GM23338 (cell line): ENCODE data around the gene C17orf114.

ENCODE experiments used
- ATAC-seq: fragments of 200-7000 bp; cut with Tn5 transposase; 3 replicates; pipeline ENCODE4 v1.9.1; 2020
- DNase-seq: peaks from one replicate; pipeline ENCODE4 v3.0.0-alpha.2; 2015; ENCODE audit warnings: low spot score
- H2AFZ ChIP-seq: fragments of 200-600 bp; sonication (generic); 2 replicates; pipeline ENCODE4 v1.8.0; 2016; ENCODE audit warnings: antibody characterized with exemption, mild to moderate bottlenecking, moderate library complexity
- H3F3A ChIP-seq: fragments of 200-600 bp; sonication (generic); replicated peaks from 2 replicates; pipeline ENCODE4 v1.8.0; 2017; ENCODE audit warnings: antibody characterized with exemption, mixed run types, low read depth
- H3K27ac ChIP-seq: fragments of 200-600 bp; sonication (generic); 2 replicates; pipeline ENCODE4 v1.6.1; 2016; ENCODE audit warnings: low read depth
- H3K27me3 ChIP-seq: fragments of 200-600 bp; sonication (generic); 2 replicates; pipeline ENCODE4 v1.8.0; 2016; ENCODE audit warnings: mild to moderate bottlenecking, mixed run types, moderate library complexity; ENCODE audit not compliant: insufficient read depth
- H3K36me3 ChIP-seq: fragments of 200-600 bp; sonication (generic); 2 replicates; pipeline ENCODE4 v1.8.0; 2016; ENCODE audit warnings: mild to moderate bottlenecking; ENCODE audit not compliant: insufficient read depth
- H3K4me1 ChIP-seq: fragments of 200-600 bp; sonication (generic); 2 replicates; pipeline ENCODE4 v1.8.0; 2016; ENCODE audit warnings: mild to moderate bottlenecking, moderate library complexity; ENCODE audit not compliant: insufficient read depth
- H3K4me2 ChIP-seq: fragments of 200-600 bp; sonication (generic); 2 replicates; pipeline ENCODE4 v1.7.1; 2017; ENCODE audit warnings: mixed run types
- H3K4me3 ChIP-seq: fragments of 200-600 bp; sonication (generic); 2 replicates; pipeline ENCODE4 v1.6.1; 2016; ENCODE audit warnings: mixed run types
- H3K79me2 ChIP-seq: fragments of 200-600 bp; sonication (generic); replicated peaks from 2 replicates; pipeline ENCODE4 v1.8.0; 2017; ENCODE audit warnings: mild to moderate bottlenecking; ENCODE audit not compliant: insufficient read depth
- H3K9me2 ChIP-seq: fragments of 200-600 bp; sonication (generic); 2 replicates; pipeline ENCODE4 v1.8.0; 2017; ENCODE audit not compliant: insufficient read depth
- H4K20me1 ChIP-seq: fragments of 200-600 bp; sonication (generic); replicated peaks from 2 replicates; pipeline ENCODE4 v1.8.0; 2017; ENCODE audit warnings: mild to moderate bottlenecking; ENCODE audit not compliant: insufficient read depth
- H3K27ac Mint-ChIP-seq: 2 replicates; pipeline ENCODE4 v1.8.0; 2020; ENCODE audit warnings: inconsistent platforms, mild to moderate bottlenecking, moderate library complexity, mixed read lengths
- H3K27me3 Mint-ChIP-seq: 3 replicates; pipeline ENCODE4 v1.8.0; 2022; ENCODE audit warnings: low read depth, mild to moderate bottlenecking, moderate library complexity, mixed read lengths, inconsistent platforms; ENCODE audit not compliant: insufficient read depth, poor library complexity
- H3K36me3 Mint-ChIP-seq: 3 replicates; pipeline ENCODE4 v1.8.0; 2021; ENCODE audit warnings: low read depth, mild to moderate bottlenecking, inconsistent platforms, moderate library complexity, mixed read lengths
- H3K4me1 Mint-ChIP-seq: 3 replicates; pipeline ENCODE4 v1.8.0; 2020; ENCODE audit warnings: mild to moderate bottlenecking, inconsistent platforms, mixed read lengths
- H3K4me3 Mint-ChIP-seq: 3 replicates; pipeline ENCODE4 v1.8.0; 2021; ENCODE audit warnings: moderate library complexity, mild to moderate bottlenecking, inconsistent platforms, mixed read lengths
- H3K9me3 Mint-ChIP-seq: 3 replicates; pipeline ENCODE4 v1.8.0; 2020; ENCODE audit warnings: moderate library complexity, mild to moderate bottlenecking, inconsistent platforms, mixed read lengths
- CREB1 ChIP-seq: fragments of 250-450 bp; sonication (Bioruptor Pico); IDR thresholded peaks from 2 replicates; pipeline ENCODE4 v1.5.0; 2020; ENCODE audit warnings: low read depth, mild to moderate bottlenecking, moderate library complexity
- EZH2 ChIP-seq: fragments of 200-600 bp; sonication (generic); IDR thresholded peaks from one replicate; pipeline ENCODE4 v1.8.0; 2017; ENCODE audit warnings: antibody characterized with exemption, mild to moderate bottlenecking, low read depth; ENCODE audit not compliant: unreplicated experiment
- EZH2phosphoT487 ChIP-seq: fragments of 200-600 bp; sonication (generic); IDR thresholded peaks from one replicate; pipeline ENCODE4 v1.8.1; 2018; ENCODE audit warnings: antibody characterized with exemption; ENCODE audit not compliant: unreplicated experiment
- JUNB ChIP-seq: IDR thresholded peaks from one replicate; pipeline ENCODE4 v1.6.1; 2016; ENCODE audit warnings: antibody characterized with exemption; ENCODE audit not compliant: unreplicated experiment
- NANOG ChIP-seq: IDR thresholded peaks from 2 replicates; pipeline ENCODE4 v1.6.1; 2016; ENCODE audit warnings: antibody characterized with exemption, borderline replicate concordance
- POLR2AphosphoS5 ChIP-seq: IDR thresholded peaks from 2 replicates; pipeline ENCODE4 v1.6.1; 2016; ENCODE audit warnings: antibody characterized with exemption, low read depth
- REST ChIP-seq: IDR thresholded peaks from one replicate; pipeline ENCODE4 v1.6.1; 2018; ENCODE audit warnings: antibody characterized with exemption; ENCODE audit not compliant: unreplicated experiment
- STAT1 ChIP-seq: IDR thresholded peaks from one replicate; pipeline ENCODE4 v1.6.1; 2016; ENCODE audit warnings: antibody characterized with exemption; ENCODE audit not compliant: unreplicated experiment
- ZNF114 ChIP-seq: fragments of 250-450 bp; sonication (Bioruptor Pico); IDR thresholded peaks from 2 replicates; pipeline ENCODE4 v1.5.0; 2020; ENCODE audit warnings: mild to moderate bottlenecking, moderate library complexity
- ZNF331 ChIP-seq: fragments of 250-450 bp; sonication (Bioruptor Pico); IDR thresholded peaks from 2 replicates; pipeline ENCODE4 v1.5.0; 2020; ENCODE audit warnings: low read depth, mild to moderate bottlenecking, moderate library complexity
- TF ChIP-seq, protein P1 (sequence below): fragments of 250-450 bp; sonication (Bioruptor Pico); IDR thresholded peaks from 2 replicates; pipeline ENCODE4 v1.5.0; 2020; ENCODE audit warnings: mild to moderate bottlenecking, moderate library complexity
- TF ChIP-seq, protein P2 (sequence below), 2 experiments: fragments of 200-600 bp in 1 of 2; sonication (generic) in 1 of 2; conservative IDR thresholded peaks; 2 replicates each; pipeline versions ENCODE4 v1.5.1 to v1.6.1; 2016 to 2017; ENCODE audit warnings: antibody characterized with exemption in 2 of 2, low read depth in 2 of 2, mild to moderate bottlenecking in 2 of 2, moderate library complexity in 1 of 2
- TF ChIP-seq, protein P3 (sequence below): IDR thresholded peaks from 2 replicates; pipeline ENCODE4 v1.6.1; 2016; ENCODE audit warnings: antibody characterized with exemption

C17orf114 gene

GRCh38 chr17:4810696-4811290 is 8.7 kb upstream of the C17orf114 start:
- H3K4me3 Mint-ChIP-seq = no peak overlapping the region; the same call in 2 of the 3 replicates

More at GRCh38 chr17:4810696-4811290, 8.7 kb upstream of the C17orf114 start:
- ATAC-seq (no peak), DNase-seq (no peak)
- peaks cover 6% of the 10 kb centered on the region for H3K4me1 ChIP-seq
- TF ChIP-seq ZNF114 (no peak), EZH2 (no peak), ZNF331 (CRISPR knock-in tag) (no peak), POLR2AphosphoS5 (no peak), CREB1 (CRISPR knock-in tag) (no peak), STAT1 (no peak), EZH2phosphoT487 (no peak), JUNB (no peak), NANOG (no peak), REST (no peak)
- TF ChIP-seq, protein P1, sequence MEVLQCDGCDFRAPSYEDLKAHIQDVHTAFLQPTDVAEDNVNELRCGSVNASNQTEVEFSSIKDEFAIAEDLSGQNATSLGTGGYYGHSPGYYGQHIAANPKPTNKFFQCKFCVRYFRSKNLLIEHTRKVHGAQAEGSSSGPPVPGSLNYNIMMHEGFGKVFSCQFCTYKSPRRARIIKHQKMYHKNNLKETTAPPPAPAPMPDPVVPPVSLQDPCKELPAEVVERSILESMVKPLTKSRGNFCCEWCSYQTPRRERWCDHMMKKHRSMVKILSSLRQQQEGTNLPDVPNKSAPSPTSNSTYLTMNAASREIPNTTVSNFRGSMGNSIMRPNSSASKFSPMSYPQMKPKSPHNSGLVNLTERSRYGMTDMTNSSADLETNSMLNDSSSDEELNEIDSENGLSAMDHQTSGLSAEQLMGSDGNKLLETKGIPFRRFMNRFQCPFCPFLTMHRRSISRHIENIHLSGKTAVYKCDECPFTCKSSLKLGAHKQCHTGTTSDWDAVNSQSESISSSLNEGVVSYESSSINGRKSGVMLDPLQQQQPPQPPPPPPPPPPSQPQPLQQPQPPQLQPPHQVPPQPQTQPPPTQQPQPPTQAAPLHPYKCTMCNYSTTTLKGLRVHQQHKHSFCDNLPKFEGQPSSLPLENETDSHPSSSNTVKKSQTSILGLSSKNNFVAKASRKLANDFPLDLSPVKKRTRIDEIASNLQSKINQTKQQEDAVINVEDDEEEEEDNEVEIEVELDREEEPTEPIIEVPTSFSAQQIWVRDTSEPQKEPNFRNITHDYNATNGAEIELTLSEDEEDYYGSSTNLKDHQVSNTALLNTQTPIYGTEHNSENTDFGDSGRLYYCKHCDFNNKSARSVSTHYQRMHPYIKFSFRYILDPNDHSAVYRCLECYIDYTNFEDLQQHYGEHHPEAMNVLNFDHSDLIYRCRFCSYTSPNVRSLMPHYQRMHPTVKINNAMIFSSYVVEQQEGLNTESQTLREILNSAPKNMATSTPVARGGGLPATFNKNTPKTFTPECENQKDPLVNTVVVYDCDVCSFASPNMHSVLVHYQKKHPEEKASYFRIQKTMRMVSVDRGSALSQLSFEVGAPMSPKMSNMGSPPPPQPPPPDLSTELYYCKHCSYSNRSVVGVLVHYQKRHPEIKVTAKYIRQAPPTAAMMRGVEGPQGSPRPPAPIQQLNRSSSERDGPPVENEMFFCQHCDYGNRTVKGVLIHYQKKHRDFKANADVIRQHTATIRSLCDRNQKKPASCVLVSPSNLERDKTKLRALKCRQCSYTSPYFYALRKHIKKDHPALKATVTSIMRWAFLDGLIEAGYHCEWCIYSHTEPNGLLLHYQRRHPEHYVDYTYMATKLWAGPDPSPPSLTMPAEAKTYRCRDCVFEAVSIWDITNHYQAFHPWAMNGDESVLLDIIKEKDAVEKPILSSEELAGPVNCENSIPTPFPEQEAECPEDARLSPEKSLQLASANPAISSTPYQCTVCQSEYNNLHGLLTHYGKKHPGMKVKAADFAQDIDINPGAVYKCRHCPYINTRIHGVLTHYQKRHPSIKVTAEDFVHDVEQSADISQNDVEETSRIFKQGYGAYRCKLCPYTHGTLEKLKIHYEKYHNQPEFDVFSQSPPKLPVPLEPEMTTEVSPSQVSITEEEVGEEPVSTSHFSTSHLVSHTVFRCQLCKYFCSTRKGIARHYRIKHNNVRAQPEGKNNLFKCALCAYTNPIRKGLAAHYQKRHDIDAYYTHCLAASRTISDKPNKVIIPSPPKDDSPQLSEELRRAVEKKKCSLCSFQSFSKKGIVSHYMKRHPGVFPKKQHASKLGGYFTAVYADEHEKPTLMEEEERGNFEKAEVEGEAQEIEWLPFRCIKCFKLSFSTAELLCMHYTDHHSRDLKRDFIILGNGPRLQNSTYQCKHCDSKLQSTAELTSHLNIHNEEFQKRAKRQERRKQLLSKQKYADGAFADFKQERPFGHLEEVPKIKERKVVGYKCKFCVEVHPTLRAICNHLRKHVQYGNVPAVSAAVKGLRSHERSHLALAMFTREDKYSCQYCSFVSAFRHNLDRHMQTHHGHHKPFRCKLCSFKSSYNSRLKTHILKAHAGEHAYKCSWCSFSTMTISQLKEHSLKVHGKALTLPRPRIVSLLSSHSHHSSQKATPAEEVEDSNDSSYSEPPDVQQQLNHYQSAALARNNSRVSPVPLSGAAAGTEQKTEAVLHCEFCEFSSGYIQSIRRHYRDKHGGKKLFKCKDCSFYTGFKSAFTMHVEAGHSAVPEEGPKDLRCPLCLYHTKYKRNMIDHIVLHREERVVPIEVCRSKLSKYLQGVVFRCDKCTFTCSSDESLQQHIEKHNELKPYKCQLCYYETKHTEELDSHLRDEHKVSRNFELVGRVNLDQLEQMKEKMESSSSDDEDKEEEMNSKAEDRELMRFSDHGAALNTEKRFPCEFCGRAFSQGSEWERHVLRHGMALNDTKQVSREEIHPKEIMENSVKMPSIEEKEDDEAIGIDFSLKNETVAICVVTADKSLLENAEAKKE (CRISPR knock-in tag) = no peak
- TF ChIP-seq, protein P2, sequence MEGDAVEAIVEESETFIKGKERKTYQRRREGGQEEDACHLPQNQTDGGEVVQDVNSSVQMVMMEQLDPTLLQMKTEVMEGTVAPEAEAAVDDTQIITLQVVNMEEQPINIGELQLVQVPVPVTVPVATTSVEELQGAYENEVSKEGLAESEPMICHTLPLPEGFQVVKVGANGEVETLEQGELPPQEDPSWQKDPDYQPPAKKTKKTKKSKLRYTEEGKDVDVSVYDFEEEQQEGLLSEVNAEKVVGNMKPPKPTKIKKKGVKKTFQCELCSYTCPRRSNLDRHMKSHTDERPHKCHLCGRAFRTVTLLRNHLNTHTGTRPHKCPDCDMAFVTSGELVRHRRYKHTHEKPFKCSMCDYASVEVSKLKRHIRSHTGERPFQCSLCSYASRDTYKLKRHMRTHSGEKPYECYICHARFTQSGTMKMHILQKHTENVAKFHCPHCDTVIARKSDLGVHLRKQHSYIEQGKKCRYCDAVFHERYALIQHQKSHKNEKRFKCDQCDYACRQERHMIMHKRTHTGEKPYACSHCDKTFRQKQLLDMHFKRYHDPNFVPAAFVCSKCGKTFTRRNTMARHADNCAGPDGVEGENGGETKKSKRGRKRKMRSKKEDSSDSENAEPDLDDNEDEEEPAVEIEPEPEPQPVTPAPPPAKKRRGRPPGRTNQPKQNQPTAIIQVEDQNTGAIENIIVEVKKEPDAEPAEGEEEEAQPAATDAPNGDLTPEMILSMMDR (conservative IDR thresholded peaks at IDR 0.05; ENCODE audit: low read depth in 2 of 2) = no peak
- TF ChIP-seq, protein P3, sequence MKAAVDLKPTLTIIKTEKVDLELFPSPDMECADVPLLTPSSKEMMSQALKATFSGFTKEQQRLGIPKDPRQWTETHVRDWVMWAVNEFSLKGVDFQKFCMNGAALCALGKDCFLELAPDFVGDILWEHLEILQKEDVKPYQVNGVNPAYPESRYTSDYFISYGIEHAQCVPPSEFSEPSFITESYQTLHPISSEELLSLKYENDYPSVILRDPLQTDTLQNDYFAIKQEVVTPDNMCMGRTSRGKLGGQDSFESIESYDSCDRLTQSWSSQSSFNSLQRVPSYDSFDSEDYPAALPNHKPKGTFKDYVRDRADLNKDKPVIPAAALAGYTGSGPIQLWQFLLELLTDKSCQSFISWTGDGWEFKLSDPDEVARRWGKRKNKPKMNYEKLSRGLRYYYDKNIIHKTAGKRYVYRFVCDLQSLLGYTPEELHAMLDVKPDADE = no peak
- no peaks in the 10 kb centered on the region for H3K9me2 ChIP-seq
- Mint-ChIP-seq H3K27me3 (peaks cover 15% of the 10 kb centered on the region), H3K4me1 (peaks cover 8% of the 10 kb centered on the region; the same call in 2 of the 3 replicates), H3K27ac (no peak overlapping the region), H3K36me3 (peaks cover 25% of the 10 kb centered on the region), H3K9me3 (peaks cover 3% of the 10 kb centered on the region; the same call in 2 of the 3 replicates)
- no peak overlapping the region for H3K27ac ChIP-seq
- H4K20me1 ChIP-seq = no peaks in the 10 kb centered on the region
- no peak overlapping the region for H2AFZ ChIP-seq
- H3F3A ChIP-seq = 0 out of 2 replicates have a peak, but pooled peaks cover 3% of the 10 kb centered on the region
- no peak overlapping the region for H3K4me3 ChIP-seq
- H3K36me3 ChIP-seq = peaks cover 17% of the 10 kb centered on the region
- no peaks in the 10 kb centered on the region for H3K79me2 ChIP-seq
- H3K27me3 ChIP-seq = no peaks in the 10 kb centered on the region
- no peak overlapping the region for H3K4me2 ChIP-seq
